NCI-H748 (cell line): ENCODE results near the gene IGDCC3.

Experiments used
- DNase-seq: peaks from one replicate; lab custom pipeline; 2025; ENCODE audit not compliant: unreplicated experiment; lab: John Stamatoyannopoulos, UW

IGDCC3 gene

GRCh38 chr15:65377976-65378366 lies at the start of gene IGDCC3:
Gene IGDCC3, minus strand, starts transcription at chr15:65378002. Its CDS starts 214 bp downstream, at chr15:65377788.
- DNase-seq: peak; percentile 30

GRCh38 chr15:65426216-65426853 lies 48.5 kb upstream of the IGDCC3 start:
- DNase-seq: no peak

- DNase-seq: no peak
Measured at GRCh38 chr15:65424683-65425082, 46.9 kb upstream of the IGDCC3 start.

- DNase-seq: peak; percentile 11
Measured at GRCh38 chr15:65423976-65424679, 46.3 kb upstream of the IGDCC3 start.

GRCh38 chr15:65423150-65423975 lies 45.6 kb upstream of the IGDCC3 start:
- DNase-seq: no peak

- peak; percentile 60 for DNase-seq
Measured at GRCh38 chr15:65421360-65422215, 43.8 kb upstream of the IGDCC3 start.

GRCh38 chr15:65420975-65421359 lies 43.2 kb upstream of the IGDCC3 start:
- no peak for DNase-seq

GRCh38 chr15:65418596-65418995 lies 40.8 kb upstream of the IGDCC3 start:
- no peak for DNase-seq

GRCh38 chr15:65416845-65417416 lies 39.1 kb upstream of the IGDCC3 start:
- DNase-seq: no peak

GRCh38 chr15:65414841-65415621 lies 37.2 kb upstream of the IGDCC3 start:
- DNase-seq: peak; percentile 39

GRCh38 chr15:65413760-65414144 lies 36.0 kb upstream of the IGDCC3 start:
- DNase-seq: no peak

- no peak for DNase-seq
Measured at GRCh38 chr15:65413051-65413759, 35.4 kb upstream of the IGDCC3 start.

GRCh38 chr15:65412556-65412955 lies 34.8 kb upstream of the IGDCC3 start:
- DNase-seq: no peak

GRCh38 chr15:65411465-65412071 lies 33.8 kb upstream of the IGDCC3 start:
- DNase-seq: no peak

GRCh38 chr15:65410972-65411371 lies 33.2 kb upstream of the IGDCC3 start:
- no peak for DNase-seq

GRCh38 chr15:65410036-65410435 lies 32.2 kb upstream of the IGDCC3 start:
- no peak for DNase-seq

- DNase-seq: no peak
Measured at GRCh38 chr15:65409036-65409631, 31.3 kb upstream of the IGDCC3 start.

GRCh38 chr15:65408324-65409035 lies 30.7 kb upstream of the IGDCC3 start:
- DNase-seq: no peak
